GM12872 (cell line): ENCODE results near the gene SNX19.

Experiments
- TF ChIP-seq, protein P1 (sequence below): IDR thresholded peaks from 3 replicates; pipeline ENCODE4 v1.5.1; 2011; ENCODE audit warnings: low read depth, mild to moderate bottlenecking, low read length, moderate library complexity; ENCODE audit not compliant: insufficient read depth

The SNX19 gene

GRCh38 chr11:130850185-130850944, 65.9 kb downstream of the SNX19 start:
- TF ChIP-seq, protein P1, sequence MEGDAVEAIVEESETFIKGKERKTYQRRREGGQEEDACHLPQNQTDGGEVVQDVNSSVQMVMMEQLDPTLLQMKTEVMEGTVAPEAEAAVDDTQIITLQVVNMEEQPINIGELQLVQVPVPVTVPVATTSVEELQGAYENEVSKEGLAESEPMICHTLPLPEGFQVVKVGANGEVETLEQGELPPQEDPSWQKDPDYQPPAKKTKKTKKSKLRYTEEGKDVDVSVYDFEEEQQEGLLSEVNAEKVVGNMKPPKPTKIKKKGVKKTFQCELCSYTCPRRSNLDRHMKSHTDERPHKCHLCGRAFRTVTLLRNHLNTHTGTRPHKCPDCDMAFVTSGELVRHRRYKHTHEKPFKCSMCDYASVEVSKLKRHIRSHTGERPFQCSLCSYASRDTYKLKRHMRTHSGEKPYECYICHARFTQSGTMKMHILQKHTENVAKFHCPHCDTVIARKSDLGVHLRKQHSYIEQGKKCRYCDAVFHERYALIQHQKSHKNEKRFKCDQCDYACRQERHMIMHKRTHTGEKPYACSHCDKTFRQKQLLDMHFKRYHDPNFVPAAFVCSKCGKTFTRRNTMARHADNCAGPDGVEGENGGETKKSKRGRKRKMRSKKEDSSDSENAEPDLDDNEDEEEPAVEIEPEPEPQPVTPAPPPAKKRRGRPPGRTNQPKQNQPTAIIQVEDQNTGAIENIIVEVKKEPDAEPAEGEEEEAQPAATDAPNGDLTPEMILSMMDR, result no peak

- TF ChIP-seq, protein P1, result no peak
Observed at GRCh38 chr11:130849215-130849568, 67.1 kb downstream of the SNX19 start.

- TF ChIP-seq, protein P1, result no peak
Observed at GRCh38 chr11:130848361-130849214, 67.7 kb downstream of the SNX19 start.

GRCh38 chr11:130847517-130847916, 68.8 kb downstream of the SNX19 start:
- TF ChIP-seq, protein P1, result no peak

GRCh38 chr11:130846606-130847005, 69.7 kb downstream of the SNX19 start:
- TF ChIP-seq, protein P1, result no peak

- TF ChIP-seq, protein P1, result no peak
Observed at GRCh38 chr11:130842001-130842400, 74.3 kb downstream of the SNX19 start.

GRCh38 chr11:130840679-130841078, 75.6 kb downstream of the SNX19 start:
- TF ChIP-seq, protein P1, result no peak
